K562 (cell line): ENCODE data around the gene ZNF384. TPM values are rescaled to one million over a fixed set of nuclear protein-coding genes. Genes with fewer than 3 reads are reported as not detected.

Experiments used
- ARID1B ChIP-seq: fragments of 450-650 bp; IDR thresholded peaks from 2 replicates; pipeline ENCODE4 v1.6.1; 2016; ENCODE audit warnings: antibody characterized with exemption, mild to moderate bottlenecking, inconsistent platforms
- BMI1 ChIP-seq: fragments of 150-350 bp; IDR thresholded peaks from 2 replicates; pipeline ENCODE4 v1.6.1; 2014; ENCODE audit warnings: low read length
- ETV5 ChIP-seq: sonication (generic); formaldehyde crosslinking; IDR thresholded peaks from 2 replicates; pipeline ENCODE4 v1.4.0; 2020; ENCODE audit warnings: low read depth, mild to moderate bottlenecking, missing genetic modification reagents
- HDAC6 ChIP-seq: IDR thresholded peaks from 2 replicates; pipeline ENCODE4 v1.6.1; 2012; ENCODE audit warnings: low read depth, mild to moderate bottlenecking, control low read depth, inconsistent platforms, low read length, moderate library complexity
- IRF9 ChIP-seq: fragments of 450-650 bp; IDR thresholded peaks from 2 replicates; pipeline ENCODE4 v1.6.1; 2016; ENCODE audit warnings: missing biosample characterization, missing genetic modification characterization
- JUND ChIP-seq, 2 experiments: IDR thresholded peaks; 2 replicates in 1 of 2; 3 replicates in 1 of 2; pipeline ENCODE4 v1.6.1; 2011; ENCODE audit warnings: borderline replicate concordance in 2 of 2, low read depth in 2 of 2, low read length in 2 of 2, improper control_type of control experiment in 1 of 2, missing biosample characterization in 1 of 2, missing genetic modification characterization in 1 of 2, missing genetic modification reagents in 1 of 2
- KAT7 ChIP-seq: sonication (generic); formaldehyde crosslinking; IDR thresholded peaks from 2 replicates; pipeline ENCODE4 v1.8.0; 2022; ENCODE audit warnings: missing genetic modification reagents, mild to moderate bottlenecking, borderline replicate concordance
- MTA2 ChIP-seq: fragments of 450-650 bp; IDR thresholded peaks from 2 replicates; pipeline ENCODE4 v1.6.1; 2016; ENCODE audit warnings: low read depth
- SAFB ChIP-seq: fragments of 200-400 bp; formaldehyde crosslinking; IDR thresholded peaks from 2 replicates; pipeline ENCODE4 v1.6.1; 2017; ENCODE audit warnings: low read depth, low read length, borderline replicate concordance
- SMAD1 ChIP-seq: fragments of 150-350 bp; IDR thresholded peaks from 2 replicates; pipeline ENCODE4 v1.6.1; 2014; ENCODE audit warnings: low read length, low read depth; ENCODE audit not compliant: partially characterized antibody
- SNRNP70 ChIP-seq: fragments of 200-400 bp; formaldehyde crosslinking; optimal IDR thresholded peaks from 2 replicates; pipeline ENCODE3; 2017; ENCODE audit warnings: low read depth, low read length
- XRCC4 ChIP-seq: IDR thresholded peaks from one replicate; pipeline ENCODE4 v1.6.1; 2011; ENCODE audit not compliant: insufficient read depth, insufficient read length; ENCODE audit errors: extremely low read depth
- ZNF695 ChIP-seq: fragments of 450-650 bp; formaldehyde crosslinking; IDR thresholded peaks from 2 replicates; pipeline ENCODE4 v1.4.0; 2020; ENCODE audit warnings: mild to moderate bottlenecking, moderate library complexity
- ZNF740 ChIP-seq, 3 experiments: fragments of 200-800 bp in 1 of 3; sonication (Bioruptor generic) in 1 of 3; sonication (generic) in 1 of 3; formaldehyde crosslinking in 1 of 3; IDR thresholded peaks; 2 replicates each; pipeline versions ENCODE4 v1.6.1 to v1.8.0; 2016 to 2022; ENCODE audit warnings: mild to moderate bottlenecking in 2 of 3, missing compliant biosample characterization in 2 of 3, missing genetic modification characterization in 2 of 3, missing genetic modification reagents in 1 of 3
- polyA plus RNA-seq, 8 experiments: library from polyadenylated mRNA; depleted of rRNA in 4 of 8; stranded (reverse) in 5 of 8; unstranded in 3 of 8; fragments of >200 nt; fragmentation: Nextera tagmentation in 2 of 8; fragmentation: Illumina TruSeq in 1 of 8; extraction: Ambion mirVana in 2 of 8; extraction: Trizol in 1 of 8; gene quantifications; 2 replicates each; pipeline versions ENCODE4 v1.2.1 to v1.2.3, GENCODE V29; 2011 to 2014; ENCODE audit warnings: inconsistent platforms in 1 of 8, missing spikeins in 1 of 8
- total RNA-seq, 7 experiments: library from RNA; depleted of rRNA in 6 of 7; stranded (reverse); fragments of >200 nt in 6 of 7; fragmentation: Illumina TruSeq in 2 of 7; extraction: Trizol in 2 of 7; gene quantifications; 2 replicates each; pipeline versions ENCODE4 v1.2.1 to v1.2.3, GENCODE V29; 2011 to 2021; ENCODE audit warnings: low replicate concordance in 1 of 7
- TF ChIP-seq, protein P1 (sequence below), 2 experiments: fragments of 450-650 bp; IDR thresholded peaks; 2 replicates each; pipeline ENCODE4 v1.6.1; 2018; ENCODE audit warnings: mild to moderate bottlenecking in 2 of 2, low read depth in 1 of 2; ENCODE audit not compliant: partially characterized antibody in 2 of 2
- TF ChIP-seq, protein P2 (sequence below), 3 experiments: IDR thresholded peaks in 2 of 3; conservative IDR thresholded peaks in 1 of 3; 2 replicates each; pipeline ENCODE4 v1.5.1; 2011 to 2012; ENCODE audit warnings: low read length in 3 of 3, mild to moderate bottlenecking in 3 of 3, control low read depth in 2 of 3, improper control_type of control experiment in 1 of 3, inconsistent platforms in 1 of 3, low read depth in 1 of 3, mixed read lengths in 1 of 3, moderate library complexity in 1 of 3; ENCODE audit not compliant: insufficient read depth in 2 of 3

Gene ZNF384
- total and polyA plus RNA-seq, 9 of the 15 experiments (the other 6 are each of a cell fraction or from before 2014, with no cell fraction given): 0.36 to 64.8 (median 21.3) TPM

DNA sequence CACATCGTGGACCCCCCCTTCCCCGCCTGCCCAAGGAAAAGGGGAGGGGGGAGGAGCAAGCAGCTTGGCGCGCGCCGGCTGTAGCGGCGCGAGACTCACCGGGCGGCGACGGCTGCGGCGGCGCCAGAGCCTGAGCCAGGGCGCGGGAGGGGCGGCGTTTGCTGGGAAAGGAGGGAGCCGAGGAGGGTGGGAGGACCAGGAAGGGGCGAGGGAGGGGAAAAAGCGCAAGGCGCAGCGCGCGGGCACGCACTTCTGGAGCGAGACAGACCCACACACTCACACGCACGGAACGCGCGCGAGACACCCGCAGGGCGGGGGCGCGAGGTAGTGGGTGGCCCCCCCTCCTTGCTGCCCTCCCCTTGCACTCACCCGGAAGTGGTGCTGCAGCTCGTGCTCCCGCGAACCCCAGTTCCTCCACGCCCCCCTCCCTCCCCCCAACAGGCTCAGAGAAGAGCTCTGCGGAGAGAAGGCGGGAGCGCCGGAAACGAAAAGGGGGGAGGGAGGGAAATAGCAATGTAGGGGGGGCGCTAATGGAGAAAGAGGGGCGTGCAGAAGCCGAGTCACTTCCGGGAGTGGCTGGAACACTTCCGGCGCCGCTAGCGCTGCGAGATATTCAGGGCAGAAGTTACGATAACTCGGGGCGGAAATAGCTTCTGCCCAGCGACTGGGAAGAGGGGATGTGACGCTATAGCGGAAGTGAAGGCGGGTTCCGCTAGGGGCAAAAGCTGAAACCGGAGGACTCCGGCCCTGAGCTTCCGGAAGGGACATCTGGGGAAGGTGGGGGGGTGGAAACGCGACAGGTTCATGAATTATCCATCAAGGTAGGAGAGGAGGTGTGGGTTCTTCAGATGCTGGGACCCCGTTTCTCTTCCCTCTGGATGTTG lies at the start of gene ZNF384 (continued):
- 0 out of 2 replicates have a peak, but pooled peaks have one; percentile 48 for TF ChIP-seq KAT7 (CRISPR knock-in tag)
- peak; percentile 74; the same call in 1 of the 2 replicates for TF ChIP-seq JUND (IDR thresholded peaks at IDR 0.05; ENCODE audit: borderline replicate concordance, low read depth, low read length)
- TF ChIP-seq JUND (tag; IDR thresholded peaks at IDR 0.05; ENCODE audit: borderline replicate concordance, low read depth, low read length): peak; percentile 30; the same call in 1 of the 3 replicates
- no peak for TF ChIP-seq BMI1
- TF ChIP-seq IRF9: no peak
- no peak for TF ChIP-seq ARID1B
- peak; percentile 95 for TF ChIP-seq SAFB
- peak; percentile 64 for TF ChIP-seq ZNF740 (CRISPR knock-in tag; IDR thresholded peaks at IDR 0.05)
- peak in 1 of 2 experiments; percentile 95; a peak in 2 of 4 replicates for TF ChIP-seq ZNF740 (tag; IDR thresholded peaks at IDR 0.05)
- TF ChIP-seq ETV5: peak; percentile 82
- no peak for TF ChIP-seq XRCC4
- no peak for TF ChIP-seq SNRNP70
- peak; percentile 8 for TF ChIP-seq SMAD1
- TF ChIP-seq MTA2: 0 out of 2 replicates have a peak, but pooled peaks have one; percentile 24
- no peak for TF ChIP-seq HDAC6
- no peak for TF ChIP-seq ZNF695 (CRISPR knock-in tag)
- TF ChIP-seq, protein P1, sequence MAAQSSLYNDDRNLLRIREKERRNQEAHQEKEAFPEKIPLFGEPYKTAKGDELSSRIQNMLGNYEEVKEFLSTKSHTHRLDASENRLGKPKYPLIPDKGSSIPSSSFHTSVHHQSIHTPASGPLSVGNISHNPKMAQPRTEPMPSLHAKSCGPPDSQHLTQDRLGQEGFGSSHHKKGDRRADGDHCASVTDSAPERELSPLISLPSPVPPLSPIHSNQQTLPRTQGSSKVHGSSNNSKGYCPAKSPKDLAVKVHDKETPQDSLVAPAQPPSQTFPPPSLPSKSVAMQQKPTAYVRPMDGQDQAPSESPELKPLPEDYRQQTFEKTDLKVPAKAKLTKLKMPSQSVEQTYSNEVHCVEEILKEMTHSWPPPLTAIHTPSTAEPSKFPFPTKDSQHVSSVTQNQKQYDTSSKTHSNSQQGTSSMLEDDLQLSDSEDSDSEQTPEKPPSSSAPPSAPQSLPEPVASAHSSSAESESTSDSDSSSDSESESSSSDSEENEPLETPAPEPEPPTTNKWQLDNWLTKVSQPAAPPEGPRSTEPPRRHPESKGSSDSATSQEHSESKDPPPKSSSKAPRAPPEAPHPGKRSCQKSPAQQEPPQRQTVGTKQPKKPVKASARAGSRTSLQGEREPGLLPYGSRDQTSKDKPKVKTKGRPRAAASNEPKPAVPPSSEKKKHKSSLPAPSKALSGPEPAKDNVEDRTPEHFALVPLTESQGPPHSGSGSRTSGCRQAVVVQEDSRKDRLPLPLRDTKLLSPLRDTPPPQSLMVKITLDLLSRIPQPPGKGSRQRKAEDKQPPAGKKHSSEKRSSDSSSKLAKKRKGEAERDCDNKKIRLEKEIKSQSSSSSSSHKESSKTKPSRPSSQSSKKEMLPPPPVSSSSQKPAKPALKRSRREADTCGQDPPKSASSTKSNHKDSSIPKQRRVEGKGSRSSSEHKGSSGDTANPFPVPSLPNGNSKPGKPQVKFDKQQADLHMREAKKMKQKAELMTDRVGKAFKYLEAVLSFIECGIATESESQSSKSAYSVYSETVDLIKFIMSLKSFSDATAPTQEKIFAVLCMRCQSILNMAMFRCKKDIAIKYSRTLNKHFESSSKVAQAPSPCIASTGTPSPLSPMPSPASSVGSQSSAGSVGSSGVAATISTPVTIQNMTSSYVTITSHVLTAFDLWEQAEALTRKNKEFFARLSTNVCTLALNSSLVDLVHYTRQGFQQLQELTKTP (IDR thresholded peaks at IDR 0.05; ENCODE audit: low read depth in 1 of 2, partially characterized antibody in 2 of 2): peak in 1 of 2 experiments; percentile 21
- TF ChIP-seq, protein P2, sequence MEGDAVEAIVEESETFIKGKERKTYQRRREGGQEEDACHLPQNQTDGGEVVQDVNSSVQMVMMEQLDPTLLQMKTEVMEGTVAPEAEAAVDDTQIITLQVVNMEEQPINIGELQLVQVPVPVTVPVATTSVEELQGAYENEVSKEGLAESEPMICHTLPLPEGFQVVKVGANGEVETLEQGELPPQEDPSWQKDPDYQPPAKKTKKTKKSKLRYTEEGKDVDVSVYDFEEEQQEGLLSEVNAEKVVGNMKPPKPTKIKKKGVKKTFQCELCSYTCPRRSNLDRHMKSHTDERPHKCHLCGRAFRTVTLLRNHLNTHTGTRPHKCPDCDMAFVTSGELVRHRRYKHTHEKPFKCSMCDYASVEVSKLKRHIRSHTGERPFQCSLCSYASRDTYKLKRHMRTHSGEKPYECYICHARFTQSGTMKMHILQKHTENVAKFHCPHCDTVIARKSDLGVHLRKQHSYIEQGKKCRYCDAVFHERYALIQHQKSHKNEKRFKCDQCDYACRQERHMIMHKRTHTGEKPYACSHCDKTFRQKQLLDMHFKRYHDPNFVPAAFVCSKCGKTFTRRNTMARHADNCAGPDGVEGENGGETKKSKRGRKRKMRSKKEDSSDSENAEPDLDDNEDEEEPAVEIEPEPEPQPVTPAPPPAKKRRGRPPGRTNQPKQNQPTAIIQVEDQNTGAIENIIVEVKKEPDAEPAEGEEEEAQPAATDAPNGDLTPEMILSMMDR (IDR thresholded peaks at IDR 0.05 in 2 of 3, conservative IDR thresholded peaks at IDR 0.05 in 1 of 3; ENCODE audit: insufficient read depth in 2 of 3, low read depth in 1 of 3, low read length in 3 of 3): peak in 2 of 3 experiments; percentile 12 to 13; a peak in 1 of 6 replicates
